ENCODE data around the gene KCTD6. TPM values are rescaled to one million over a fixed set of nuclear protein-coding genes. Genes with fewer than 3 reads are reported as not detected.

KCTD6 gene
- total and polyA plus RNA-seq, 2 of the 4 experiments (the other 2 are of a cell fraction): 7.0 to 9.2 TPM

- no CpG with 5 or more reads among the region's 3 CpGs for WGBS, 2 experiments (ENCODE audit: extremely low coverage in 2 of 2, insufficient read length in 1 of 2)
Measured at GRCh38 chr3:58464866-58465265, 27.0 kb upstream of the KCTD6 start.

More at GRCh38 chr3:58464866-58465265, 27.0 kb upstream of the KCTD6 start:
- Histone ChIP-seq H2BK20ac (ENCODE audit: low read depth, low read length) (no peak overlapping the region), H3K4me2 (ENCODE audit: low read depth, low read length) (no peak overlapping the region), H2BK120ac (ENCODE audit: low read depth, low read length) (no peak overlapping the region), H3K36me3 (ENCODE audit: control insufficient read depth, insufficient read depth, low read length) (no peaks in the 10 kb centered on the region), H2BK5ac (ENCODE audit: low read depth, low read length, poor library complexity, severe bottlenecking) (no peak overlapping the region), H3K23ac (ENCODE audit: low read depth, low read length) (no peak overlapping the region), H2AK5ac (ENCODE audit: low read depth, low read length) (no peak overlapping the region), H2AFZ (replicated peaks; ENCODE audit: low read length, poor library complexity) (no peak overlapping the region), H4K91ac (ENCODE audit: insufficient read depth, low read depth, low read length) (no peak overlapping the region), H3K18ac (ENCODE audit: low read depth, low read length) (no peak overlapping the region), H3K27ac (ENCODE audit: insufficient read depth, low read length) (no peak overlapping the region), H3K4me1 (ENCODE audit: control insufficient read depth, insufficient read depth, low read length) (peaks cover 4% of the 10 kb centered on the region; the same call in 1 of the 2 replicates), H3K79me1 (ENCODE audit: low read depth in 1 of 2, low read length in 2 of 2) (no peaks in the 10 kb centered on the region), H3K4me3 (ENCODE audit: insufficient read depth, low read depth, low read length) (no peak overlapping the region), H2AK9ac (replicated peaks; ENCODE audit: low read depth, low read length, poor library complexity) (no peak overlapping the region), H3K9me1 (ENCODE audit: insufficient read depth, low read length) (no peaks in the 10 kb centered on the region), H4K20me1 (ENCODE audit: insufficient read depth, low read length) (no peaks in the 10 kb centered on the region), H3K27me3 (ENCODE audit: control insufficient read depth, insufficient read depth, low read length) (no peaks in the 10 kb centered on the region), H4K8ac (ENCODE audit: low read depth in 2 of 2, low read length in 2 of 2) (no peak overlapping the region), H2BK15ac (ENCODE audit: low read depth, low read length) (no peak overlapping the region), H3K56ac (ENCODE audit: extremely low read depth, insufficient read depth, low read length) (no peak overlapping the region), H3K9ac (ENCODE audit: low read depth, low read length) (no peak overlapping the region), H4K5ac (ENCODE audit: low read depth, low read length) (no peak overlapping the region), H3K4ac (ENCODE audit: low read depth, low read length) (no peak overlapping the region), H3K14ac (replicated peaks; ENCODE audit: low read depth, low read length) (no peak overlapping the region), H3K9me3 (ENCODE audit: control insufficient read depth, insufficient read depth, low read length) (no peaks in the 10 kb centered on the region)
- no peak for TF ChIP-seq CTCF (conservative IDR thresholded peaks at IDR 0.05; ENCODE audit: low read depth, low read length)
- intact Hi-C loops (cut with micrococcal nuclease): no loop called here
- dilution Hi-C loops (cut with HindIII; ENCODE audit: low sequenced_read_pairs, unreplicated experiment): no loop called here
- DNase-seq (no peak), ATAC-seq (ENCODE audit: low read depth) (no peak)
- in situ Hi-C loops (cut with MboI; ENCODE audit: low sequenced_read_pairs): no loop called here
- BruUV-seq (replicated peaks): no TSS peak
- ChIA-PET CTCF (no interaction called here), POLR2A (ENCODE audit: unreplicated experiment) (no interaction called here)

Measured in IMR-90 (cell line).